SK-N-SH (cell line): ENCODE measurements around the gene STRN3. TPM values are rescaled to one million over a fixed set of nuclear protein-coding genes. Genes with fewer than 3 reads are reported as not detected.

Experiments used
- CTCF ChIA-PET: fragments of 300-600, 350-600 bp; formaldehyde crosslinking; extraction: SDS; loops from one replicate; lab custom pipeline; 2021; lab: Yijun Ruan, JAX
- POLR2A ChIA-PET: fragments of 350-600 bp; sonication (Branson Sonifier 250); formaldehyde crosslinking; extraction: SDS; loops from one replicate; lab custom pipeline; 2020; ENCODE audit warnings: antibody characterized with exemption, inconsistent platforms; lab: Yijun Ruan, JAX
- DNase-seq: peaks from one replicate; pipeline ENCODE4 v3.0.0; 2012
- H2AFZ ChIP-seq: fragments of 200-600 bp; sonication (generic); 2 replicates; pipeline ENCODE4 v1.8.1; 2016; ENCODE audit warnings: antibody characterized with exemption, mild to moderate bottlenecking, low read depth
- H3F3A ChIP-seq: fragments of 200-600 bp; sonication (generic); replicated peaks from 2 replicates; pipeline ENCODE3; 2016; ENCODE audit warnings: antibody characterized with exemption, mild to moderate bottlenecking; ENCODE audit not compliant: insufficient read depth
- H3K27ac ChIP-seq, 2 experiments: fragments of 200-500 bp in 1 of 2; fragments of 200-600 bp in 1 of 2; sonication (Bioruptor generic) in 1 of 2; sonication (generic), shearing (Covaris generic) in 1 of 2; 2 replicates each; pipeline versions ENCODE4 v1.5.1 to v1.6.1; 2014 to 2016; ENCODE audit warnings: low read depth in 2 of 2, inconsistent platforms in 1 of 2, low read length in 1 of 2, mild to moderate bottlenecking in 1 of 2, mixed read lengths in 1 of 2
- H3K27me3 ChIP-seq: fragments of 200-600 bp; sonication (generic), shearing (Covaris generic); 2 replicates; pipeline ENCODE4 v1.6.1; 2016; ENCODE audit warnings: mixed run types; ENCODE audit not compliant: insufficient read depth
- H3K36me3 ChIP-seq, 2 experiments: fragments of 200-500 bp in 1 of 2; fragments of 200-600 bp in 1 of 2; sonication (Bioruptor generic) in 1 of 2; sonication (generic) in 1 of 2; replicated peaks in 1 of 2; 2 replicates each; pipeline versions ENCODE3 to v1.5.1; 2014 to 2016; ENCODE audit warnings: low read length in 1 of 2, mild to moderate bottlenecking in 1 of 2; ENCODE audit not compliant: insufficient read depth in 2 of 2, control insufficient read depth in 1 of 2
- H3K4me1 ChIP-seq, 2 experiments: fragments of 200-500 bp in 1 of 2; fragments of 200-600 bp in 1 of 2; sonication (Bioruptor generic) in 1 of 2; sonication (generic), shearing (Covaris generic) in 1 of 2; 2 replicates each; pipeline versions ENCODE4 v1.5.1 to v1.6.1; 2014 to 2016; ENCODE audit warnings: low read depth in 1 of 2, low read length in 1 of 2, mixed run types in 1 of 2; ENCODE audit not compliant: insufficient read depth in 2 of 2, control insufficient read depth in 1 of 2
- H3K4me2 ChIP-seq: fragments of 200-600 bp; sonication (generic), shearing (Covaris generic); 2 replicates; pipeline ENCODE4 v1.6.1; 2017; ENCODE audit warnings: mixed run types
- H3K4me3 ChIP-seq, 2 experiments: fragments of 200-500 bp in 1 of 2; fragments of 200-600 bp in 1 of 2; sonication (Bioruptor generic) in 1 of 2; sonication (generic), shearing (Covaris generic) in 1 of 2; 2 replicates each; pipeline versions ENCODE4 v1.5.1 to v1.8.1; 2014 to 2016; ENCODE audit warnings: low read depth in 2 of 2, inconsistent platforms in 1 of 2, low read length in 1 of 2, mild to moderate bottlenecking in 1 of 2, mixed read lengths in 1 of 2, moderate library complexity in 1 of 2
- H3K79me2 ChIP-seq: fragments of 200-600 bp; sonication (generic); 2 replicates; pipeline ENCODE4 v1.8.1; 2017; ENCODE audit warnings: mild to moderate bottlenecking; ENCODE audit not compliant: insufficient read depth
- H3K9ac ChIP-seq: fragments of 200-600 bp; sonication (generic); 2 replicates; pipeline ENCODE4 v1.6.1; 2017; ENCODE audit warnings: mixed run types
- H3K9me2 ChIP-seq: fragments of 200-600 bp; sonication (generic); 2 replicates; pipeline ENCODE4 v1.6.1; 2017; ENCODE audit warnings: mixed run types
- H3K9me3 ChIP-seq: fragments of 200-600 bp; sonication (generic); 2 replicates; pipeline ENCODE4 v1.6.1; 2017; ENCODE audit warnings: mixed run types, mild to moderate bottlenecking, moderate library complexity
- H4K20me1 ChIP-seq: fragments of 200-600 bp; sonication (generic); 2 replicates; pipeline ENCODE4 v1.6.1; 2017; ENCODE audit warnings: mild to moderate bottlenecking, mixed run types; ENCODE audit not compliant: insufficient read depth
- CHD2 ChIP-seq: fragments of 150-350 bp; IDR thresholded peaks from 2 replicates; pipeline ENCODE4 v1.6.1; 2018; ENCODE audit warnings: low read length; ENCODE audit not compliant: partially characterized antibody
- ELF1 ChIP-seq: IDR thresholded peaks from 2 replicates; pipeline ENCODE4 v1.4.0; 2012
- FOSL2 ChIP-seq: IDR thresholded peaks from 2 replicates; pipeline ENCODE4 v1.4.0; 2012; ENCODE audit warnings: low read depth, mild to moderate bottlenecking, moderate library complexity, borderline replicate concordance
- FOXJ3 ChIP-seq: sonication (generic); formaldehyde crosslinking; IDR thresholded peaks from 2 replicates; pipeline ENCODE4 v1.5.1; 2020; ENCODE audit warnings: mild to moderate bottlenecking, missing genetic modification reagents
- FOXM1 ChIP-seq: IDR thresholded peaks from 2 replicates; pipeline ENCODE4 v1.4.0; 2012; ENCODE audit warnings: low read depth, mild to moderate bottlenecking
- GATA2 ChIP-seq: sonication (generic); formaldehyde crosslinking; IDR thresholded peaks from 2 replicates; pipeline ENCODE4 v1.5.0; 2020; ENCODE audit warnings: mild to moderate bottlenecking, missing genetic modification reagents
- JUND ChIP-seq: IDR thresholded peaks from 2 replicates; pipeline ENCODE4 v1.4.0; 2012
- MEF2A ChIP-seq: IDR thresholded peaks from 2 replicates; pipeline ENCODE4 v1.4.0; 2012; ENCODE audit warnings: low read depth, borderline replicate concordance
- MXI1 ChIP-seq: IDR thresholded peaks from 2 replicates; pipeline ENCODE4 v1.6.1; 2012; ENCODE audit warnings: mild to moderate bottlenecking, low read depth, low read length, improper control_type of control experiment
- NFIC ChIP-seq: IDR thresholded peaks from 2 replicates; pipeline ENCODE4 v1.4.0; 2012; ENCODE audit warnings: borderline replicate concordance
- NRF1 ChIP-seq: IDR thresholded peaks from 2 replicates; pipeline ENCODE4 v1.6.1; 2012; ENCODE audit warnings: low read depth, mild to moderate bottlenecking, low read length
- RAD21 ChIP-seq: IDR thresholded peaks from 2 replicates; pipeline ENCODE4 v1.6.1; 2012; ENCODE audit warnings: mild to moderate bottlenecking, low read length
- RCOR1 ChIP-seq: fragments of 150-350 bp; IDR thresholded peaks from 2 replicates; pipeline ENCODE4 v1.6.1; 2017; ENCODE audit warnings: antibody characterized with exemption, low read length
- SIN3A ChIP-seq: IDR thresholded peaks from 2 replicates; pipeline ENCODE4 v1.6.1; 2012; ENCODE audit warnings: low read depth, mild to moderate bottlenecking, low read length, moderate library complexity, borderline replicate concordance
- TCF12 ChIP-seq: IDR thresholded peaks from 2 replicates; pipeline ENCODE4 v1.4.0; 2012
- TEAD4 ChIP-seq: IDR thresholded peaks from 2 replicates; pipeline ENCODE4 v1.4.0; 2012; ENCODE audit warnings: mild to moderate bottlenecking, borderline replicate concordance; ENCODE audit not compliant: insufficient read depth
- YY1 ChIP-seq: IDR thresholded peaks from 2 replicates; pipeline ENCODE4 v1.4.0; 2012; ENCODE audit warnings: low read depth, mild to moderate bottlenecking
- WGBS: methylation state at CpG from one replicate; pipeline ENCODE4 v1.1.6; 2017; ENCODE audit warnings: low lambda C conversion rate; 5-methylcytosine and 5-hydroxymethylcytosine counted together
- polyA plus RNA-seq, 3 experiments: library from polyadenylated mRNA; depleted of rRNA; stranded (reverse); fragments of >200 nt; gene quantifications; 2 replicates each; pipeline ENCODE4 v1.2.3, GENCODE V29; 2012
- TF ChIP-seq, protein P1 (sequence below): IDR thresholded peaks from 2 replicates; pipeline ENCODE4 v1.4.0; 2012; ENCODE audit warnings: low read depth

The STRN3 gene
- polyA plus RNA-seq, 1 of the 3 experiments (the other 2 are of a cell fraction), result 7.2 TPM

DNA sequence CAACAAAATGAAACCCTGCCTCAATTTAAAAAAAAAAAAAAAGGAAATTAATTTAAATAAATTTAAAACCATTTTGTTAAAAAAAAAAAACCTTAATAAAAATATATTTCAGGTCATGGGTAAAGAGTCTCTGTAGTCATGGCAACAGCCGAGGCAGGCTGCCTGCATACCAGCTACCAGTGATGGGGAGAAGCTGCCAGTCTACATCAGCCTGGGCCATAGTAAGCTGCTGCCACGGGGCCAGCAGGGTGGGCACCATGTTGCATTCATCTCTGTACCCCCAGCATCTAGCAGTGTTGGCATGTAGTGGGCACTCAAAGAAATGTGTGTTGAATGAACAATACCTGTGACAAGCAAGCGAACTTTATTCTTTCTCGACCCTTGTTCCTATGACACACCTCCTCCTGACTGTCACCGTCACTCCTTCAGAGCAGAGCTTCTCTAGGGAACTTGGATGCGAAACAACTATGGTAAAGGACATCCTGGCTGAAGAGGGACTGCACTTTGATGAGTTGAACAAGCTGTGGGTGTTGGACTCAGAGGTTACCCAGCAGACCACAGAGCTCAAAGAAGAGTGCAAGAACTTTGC, 8.0 kb downstream of the STRN3 start:
- DNase-seq, result no peak
- H3F3A ChIP-seq, result no peaks in the 10 kb centered on the region
- H3K9me2 ChIP-seq, result no peaks in the 10 kb centered on the region
- POLR2A ChIA-PET, result interaction anchor here (0.6 kb wide), 1 partner anchor 20 kb away, joined by 3 read pairs; no protein-coding TSS in a partner anchor
- H3K36me3 ChIP-seq, result peaks cover 12 to 30% of the 10 kb centered on the region in 2 experiments
- no peaks in the 10 kb centered on the region for H3K9me3 ChIP-seq
- no peak overlapping the region for H3K4me3 ChIP-seq
- no peak overlapping the region for H3K27ac ChIP-seq
- 82% methylated on average over 6 of the region's 6 CpGs for whole genome bisulfite sequencing
- H3K9ac ChIP-seq, result no peak overlapping the region
- H2AFZ ChIP-seq, result no peak overlapping the region
- H3K4me2 ChIP-seq, result no peak overlapping the region
- H3K27me3 ChIP-seq, result no peaks in the 10 kb centered on the region
- CTCF ChIA-PET, result interaction anchor here (0.6 to 2.3 kb wide), 2 partner anchors 37 to 41 kb away, joined by 3 to 6 read pairs; no protein-coding TSS in a partner anchor
- H3K4me1 ChIP-seq, result peaks cover 2 to 3% of the 10 kb centered on the region in 2 experiments; a peak in 3 of 4 replicates
- peaks cover 93% of the 10 kb centered on the region for H4K20me1 ChIP-seq
- H3K79me2 ChIP-seq, result peaks cover 100% of the 10 kb centered on the region
- TF ChIP-seq TCF12 (no peak), SIN3A (no peak), RAD21 (no peak), TEAD4 (no peak), FOSL2 (no peak), MXI1 (no peak), YY1 (no peak), FOXM1 (no peak), FOXJ3 (CRISPR knock-in tag) (no peak), RCOR1 (no peak), MEF2A (no peak), ELF1 (no peak), GATA2 (no peak), NRF1 (no peak), JUND (no peak), CHD2 (no peak)
- TF ChIP-seq, protein P1, sequence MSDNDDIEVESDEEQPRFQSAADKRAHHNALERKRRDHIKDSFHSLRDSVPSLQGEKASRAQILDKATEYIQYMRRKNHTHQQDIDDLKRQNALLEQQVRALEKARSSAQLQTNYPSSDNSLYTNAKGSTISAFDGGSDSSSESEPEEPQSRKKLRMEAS, result no peak

- H2AFZ ChIP-seq, result no peak overlapping the region
- H3K27me3 ChIP-seq, result no peaks in the 10 kb centered on the region
- CTCF ChIA-PET, result no interaction called here
- peaks cover 87% of the 10 kb centered on the region for H4K20me1 ChIP-seq
- H3F3A ChIP-seq, result no peaks in the 10 kb centered on the region
- no peak overlapping the region for H3K4me2 ChIP-seq
- DNase-seq, result no peak
- H3K4me3 ChIP-seq, result no peak overlapping the region
- H3K27ac ChIP-seq, result no peak overlapping the region
- peaks cover 0 to 2% of the 10 kb centered on the region in 2 experiments; a peak in 1 of 4 replicates for H3K4me1 ChIP-seq
- no peaks in the 10 kb centered on the region for H3K9me3 ChIP-seq
- peaks cover 0 to 17% of the 10 kb centered on the region in 2 experiments for H3K36me3 ChIP-seq
- H3K9me2 ChIP-seq, result no peaks in the 10 kb centered on the region
- peaks cover 100% of the 10 kb centered on the region for H3K79me2 ChIP-seq
- WGBS, result 95% methylated on average over 4 of the region's 4 CpGs
- POLR2A ChIA-PET, result no interaction called here
- H3K9ac ChIP-seq, result no peak overlapping the region
- TF ChIP-seq NFIC (no peak), ELF1 (no peak), FOSL2 (no peak)
These were observed 12.3 kb downstream of the STRN3 start for GRCh38 chr14:31013841-31014240.
